PC-3 (cell line): ENCODE measurements around the gene PPP4R4. TPM values are rescaled to one million over a fixed set of nuclear protein-coding genes. Genes with fewer than 3 reads are reported as not detected.

Experiments used
- ATAC-seq: fragments of 200-7000 bp; cut with Tn5 transposase; 2 replicates; pipeline ENCODE4 v1.9.1; 2020; ENCODE audit warnings: mild to moderate bottlenecking, moderate library complexity
- BruUV-seq: library from RNA; stranded (reverse); fragments of 400-500 nt; replicated peaks from 2 replicates; lab custom pipeline; 2021; lab: Mats Ljungman, UMichigan
- CTCF ChIA-PET: fragments of 300-600 bp; sonication (Branson Sonifier 250); formaldehyde crosslinking; loops from one replicate; lab custom pipeline; 2022; ENCODE audit warnings: antibody characterized with exemption; lab: Charles Lee
- POLR2A ChIA-PET: fragments of 300-600 bp; sonication (Branson Sonifier 250); formaldehyde crosslinking; loops from one replicate; lab custom pipeline; 2022; ENCODE audit warnings: antibody characterized with exemption; ENCODE audit not compliant: unreplicated experiment; lab: Charles Lee
- DNase-seq: peaks from one replicate; pipeline ENCODE4 v3.0.0-alpha.2; 2015
- H2AFZ ChIP-seq: fragments of 300-600 bp; sonication (generic); 2 replicates; pipeline ENCODE4 v1.6.0; 2016; ENCODE audit warnings: antibody characterized with exemption, low read length
- H3F3A ChIP-seq: fragments of 300-600 bp; sonication (generic); one replicate; pipeline ENCODE4 v1.6.0; 2017; ENCODE audit warnings: antibody characterized with exemption, low read length, control low read depth, mild to moderate bottlenecking; ENCODE audit not compliant: unreplicated experiment
- H3K27ac ChIP-seq: fragments of 300-600 bp; sonication (generic); 2 replicates; pipeline ENCODE4 v1.5.1; 2016; ENCODE audit warnings: mild to moderate bottlenecking, low read length
- H3K27me3 ChIP-seq: fragments of 300-600 bp; sonication (generic); 2 replicates; pipeline ENCODE4 v1.6.1; 2016; ENCODE audit warnings: low read length, mixed read lengths
- H3K36me3 ChIP-seq: fragments of 300-600 bp; sonication (generic); 2 replicates; pipeline ENCODE4 v1.6.1; 2016; ENCODE audit warnings: low read depth, mixed run types, low read length, mixed read lengths
- H3K4me1 ChIP-seq: fragments of 300-600 bp; sonication (generic); 2 replicates; pipeline ENCODE4 v1.5.1; 2016; ENCODE audit warnings: low read length; ENCODE audit not compliant: insufficient read depth
- H3K4me2 ChIP-seq: fragments of 300-600 bp; sonication (generic); 2 replicates; pipeline ENCODE4 v1.6.0; 2016; ENCODE audit warnings: low read length
- H3K4me3 ChIP-seq: fragments of 300-600 bp; sonication (generic); 2 replicates; pipeline ENCODE4 v1.5.1; 2016; ENCODE audit warnings: mild to moderate bottlenecking, low read length, mixed read lengths
- H3K79me2 ChIP-seq: fragments of 300-600 bp; sonication (generic); 2 replicates; pipeline ENCODE4 v1.6.1; 2017; ENCODE audit warnings: low read length, mixed read lengths
- H3K9ac ChIP-seq: fragments of 300-600 bp; sonication (generic); 2 replicates; pipeline ENCODE4 v1.6.0; 2016; ENCODE audit warnings: mild to moderate bottlenecking, low read length
- H3K9me2 ChIP-seq: fragments of 300-600 bp; sonication (generic); replicated peaks from 2 replicates; pipeline ENCODE4 v1.6.1; 2016; ENCODE audit warnings: mixed run types, low read length, mixed read lengths
- H3K9me3 ChIP-seq: fragments of 300-600 bp; sonication (generic); 2 replicates; pipeline ENCODE4 v1.6.1; 2016; ENCODE audit warnings: low read length, mixed read lengths
- H4K20me1 ChIP-seq: fragments of 300-600 bp; sonication (generic); 2 replicates; pipeline ENCODE4 v1.6.1; 2016; ENCODE audit warnings: low read length, mixed read lengths
- EZH2 ChIP-seq: fragments of 300-600 bp; sonication (generic); IDR thresholded peaks from one replicate; pipeline ENCODE4 v1.6.1; 2017; ENCODE audit warnings: antibody characterized with exemption, mild to moderate bottlenecking, low read length; ENCODE audit not compliant: unreplicated experiment
- EZH2phosphoT487 ChIP-seq: fragments of 300-600 bp; sonication (generic); IDR thresholded peaks from 2 replicates; pipeline ENCODE4 v1.6.1; 2018; ENCODE audit warnings: mild to moderate bottlenecking, antibody characterized with exemption, low read length, borderline replicate concordance
- intact Hi-C: fragments of 100-400 bp; cut with micrococcal nuclease; formaldehyde crosslinking; loops from 2 replicates; pipeline ENCODE4 v1.9.0; 2023
- total RNA-seq: library from RNA; depleted of rRNA; stranded (reverse); fragments of >200 nt; gene quantifications from 2 replicates; pipeline ENCODE4 v1.2.3, GENCODE V29; 2014
- TF ChIP-seq, protein P1 (sequence below): fragments of 300-600 bp; sonication (generic); conservative IDR thresholded peaks from 2 replicates; pipeline ENCODE4 v1.5.1; 2017; ENCODE audit warnings: antibody characterized with exemption, low read depth, mild to moderate bottlenecking, low read length

The PPP4R4 gene
- total RNA-seq, 1 experiment from 2014 or later = 0.11 TPM

DNA sequence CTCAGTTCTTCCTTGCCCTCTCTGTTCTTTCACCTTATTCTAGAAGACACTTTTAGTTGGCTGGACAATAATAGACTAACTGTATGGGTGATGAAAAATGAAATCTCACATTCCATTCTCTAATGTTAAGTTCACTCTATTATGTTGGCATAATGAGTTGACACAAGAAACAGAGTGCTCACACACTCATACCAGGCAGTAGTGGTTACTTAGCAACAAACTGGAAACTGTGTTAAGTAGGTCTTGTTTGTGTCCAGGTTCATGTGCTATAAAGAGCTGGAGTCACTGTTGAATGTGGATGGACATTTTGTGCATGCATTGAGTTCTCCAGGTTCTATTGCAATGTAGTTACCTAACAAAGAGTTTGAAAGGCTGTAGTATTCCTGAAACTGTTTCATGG is 16.9 kb upstream of the PPP4R4 start:
- no peak overlapping the region for H3K4me3 ChIP-seq
- H3K4me1 ChIP-seq = no peaks in the 10 kb centered on the region
- no TSS peak for BruUV-seq
- TF ChIP-seq EZH2phosphoT487 = no peak
- TF ChIP-seq, protein P1, sequence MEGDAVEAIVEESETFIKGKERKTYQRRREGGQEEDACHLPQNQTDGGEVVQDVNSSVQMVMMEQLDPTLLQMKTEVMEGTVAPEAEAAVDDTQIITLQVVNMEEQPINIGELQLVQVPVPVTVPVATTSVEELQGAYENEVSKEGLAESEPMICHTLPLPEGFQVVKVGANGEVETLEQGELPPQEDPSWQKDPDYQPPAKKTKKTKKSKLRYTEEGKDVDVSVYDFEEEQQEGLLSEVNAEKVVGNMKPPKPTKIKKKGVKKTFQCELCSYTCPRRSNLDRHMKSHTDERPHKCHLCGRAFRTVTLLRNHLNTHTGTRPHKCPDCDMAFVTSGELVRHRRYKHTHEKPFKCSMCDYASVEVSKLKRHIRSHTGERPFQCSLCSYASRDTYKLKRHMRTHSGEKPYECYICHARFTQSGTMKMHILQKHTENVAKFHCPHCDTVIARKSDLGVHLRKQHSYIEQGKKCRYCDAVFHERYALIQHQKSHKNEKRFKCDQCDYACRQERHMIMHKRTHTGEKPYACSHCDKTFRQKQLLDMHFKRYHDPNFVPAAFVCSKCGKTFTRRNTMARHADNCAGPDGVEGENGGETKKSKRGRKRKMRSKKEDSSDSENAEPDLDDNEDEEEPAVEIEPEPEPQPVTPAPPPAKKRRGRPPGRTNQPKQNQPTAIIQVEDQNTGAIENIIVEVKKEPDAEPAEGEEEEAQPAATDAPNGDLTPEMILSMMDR = no peak
- TF ChIP-seq EZH2 = no peak
- no peak overlapping the region for H2AFZ ChIP-seq
- no peaks in the 10 kb centered on the region for H3K36me3 ChIP-seq
- CTCF ChIA-PET = no interaction called here
- no peaks in the 10 kb centered on the region for H3K79me2 ChIP-seq
- intact Hi-C loops = no loop called here
- H3K27ac ChIP-seq = no peak overlapping the region
- DNase-seq (no peak), ATAC-seq (no peak)
- POLR2A ChIA-PET = no interaction called here
- H3K9ac ChIP-seq = no peak overlapping the region
- H3K9me2 ChIP-seq = no peaks in the 10 kb centered on the region
- H3K4me2 ChIP-seq = no peak overlapping the region
- no peaks in the 10 kb centered on the region for H4K20me1 ChIP-seq
- no peaks in the 10 kb centered on the region for H3F3A ChIP-seq
- peaks cover 16% of the 10 kb centered on the region for H3K27me3 ChIP-seq
- no peaks in the 10 kb centered on the region for H3K9me3 ChIP-seq

DNA sequence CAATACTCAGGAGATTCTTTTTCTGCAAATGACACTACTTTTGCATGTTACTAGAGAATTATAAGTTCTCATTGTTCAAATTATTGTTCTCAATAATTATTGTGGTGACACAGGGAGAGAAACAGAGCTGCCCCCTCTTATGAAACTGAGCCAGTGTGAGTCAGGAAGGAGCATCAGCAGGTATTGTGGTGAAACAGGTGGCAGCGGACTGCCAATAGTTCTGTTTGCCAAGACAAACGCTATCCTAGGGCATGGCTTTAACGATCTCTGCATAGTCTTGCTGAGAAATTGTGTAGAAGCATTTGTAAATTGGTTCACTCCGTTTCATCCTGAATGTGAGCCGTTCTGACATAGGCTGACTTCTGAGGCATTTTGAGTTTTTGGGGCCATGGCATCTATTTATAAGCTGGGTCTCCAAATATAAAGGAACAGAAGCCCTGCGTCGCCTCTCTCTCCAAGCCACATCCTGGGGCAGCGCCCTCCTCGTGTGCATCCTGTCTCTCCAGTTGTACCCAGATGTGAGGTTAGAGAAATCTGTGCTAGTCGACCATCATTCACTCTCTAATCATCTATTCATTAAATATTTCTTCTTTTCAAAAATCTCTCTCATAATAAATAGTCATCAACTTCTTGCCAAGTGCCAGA is 15.8 kb upstream of the PPP4R4 start:
- no peak for ATAC-seq
- no peaks in the 10 kb centered on the region for H4K20me1 ChIP-seq
- no peaks in the 10 kb centered on the region for H3K9me2 ChIP-seq
- no peak for DNase-seq
- CTCF ChIA-PET = no interaction called here
- H3K27ac ChIP-seq = no peak overlapping the region
- POLR2A ChIA-PET = no interaction called here
- no peak overlapping the region for H2AFZ ChIP-seq
- H3K36me3 ChIP-seq = no peaks in the 10 kb centered on the region
- H3K4me3 ChIP-seq = no peak overlapping the region
- H3F3A ChIP-seq = no peaks in the 10 kb centered on the region
- no peaks in the 10 kb centered on the region for H3K79me2 ChIP-seq
- no peak overlapping the region for H3K9ac ChIP-seq
- H3K27me3 ChIP-seq = peaks cover 17% of the 10 kb centered on the region
- no peak overlapping the region for H3K4me2 ChIP-seq
- intact Hi-C loops = no loop called here
- H3K4me1 ChIP-seq = no peaks in the 10 kb centered on the region
- no peak for TF ChIP-seq EZH2phosphoT487
- H3K9me3 ChIP-seq = no peaks in the 10 kb centered on the region
- BruUV-seq = no TSS peak

DNA sequence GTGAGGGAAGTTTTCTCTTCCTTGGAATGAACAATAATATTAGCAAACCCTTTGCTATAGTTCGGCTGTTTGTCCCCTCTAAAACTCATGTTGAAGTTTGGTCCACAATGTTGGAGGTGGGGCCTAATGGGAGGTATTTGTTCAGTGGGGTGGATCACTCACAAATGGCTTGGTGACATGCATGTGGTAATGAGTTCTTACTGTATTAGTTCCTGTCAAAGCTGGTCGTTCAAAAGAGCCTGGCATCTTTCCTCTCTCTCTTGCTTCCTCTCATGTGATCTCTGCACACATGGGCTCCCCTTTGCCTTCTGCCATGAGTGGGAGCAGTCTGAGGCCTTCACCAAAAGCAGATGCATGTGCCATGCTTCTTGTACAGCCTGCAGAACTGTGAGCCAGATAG is 13.1 kb upstream of the PPP4R4 start:
- TF ChIP-seq, protein P1 = no peak
- TF ChIP-seq EZH2phosphoT487 = no peak
- TF ChIP-seq EZH2 = no peak
- Histone ChIP-seq H3K4me3 (no peak overlapping the region), H3F3A (no peaks in the 10 kb centered on the region), H4K20me1 (no peaks in the 10 kb centered on the region), H3K9ac (no peak overlapping the region), H2AFZ (no peak overlapping the region), H3K9me2 (no peaks in the 10 kb centered on the region), H3K9me3 (no peaks in the 10 kb centered on the region), H3K27me3 (peaks cover 34% of the 10 kb centered on the region), H3K4me2 (no peak overlapping the region), H3K36me3 (no peaks in the 10 kb centered on the region), H3K27ac (no peak overlapping the region), H3K79me2 (no peaks in the 10 kb centered on the region), H3K4me1 (no peaks in the 10 kb centered on the region)
- ChIA-PET CTCF (no interaction called here), POLR2A (interaction anchor here (0.5 kb wide), 1 partner anchor 13 kb away, joined by 3 read pairs; no protein-coding TSS in a partner anchor)
- intact Hi-C loops = no loop called here
- no TSS peak for BruUV-seq
- DNase-seq (no peak), ATAC-seq (no peak)
